NCI-H82 (cell line): ENCODE results near the gene COL11A1.
"Not testable (repeated sequence)": the region's sequence is repeated elsewhere in the genome, so short reads cannot be mapped to it uniquely, and the experiment has no call there.

ENCODE experiments used
- DNase-seq: peaks from one replicate; lab custom pipeline; 2025; lab: John Stamatoyannopoulos, UW

Gene COL11A1

DNA sequence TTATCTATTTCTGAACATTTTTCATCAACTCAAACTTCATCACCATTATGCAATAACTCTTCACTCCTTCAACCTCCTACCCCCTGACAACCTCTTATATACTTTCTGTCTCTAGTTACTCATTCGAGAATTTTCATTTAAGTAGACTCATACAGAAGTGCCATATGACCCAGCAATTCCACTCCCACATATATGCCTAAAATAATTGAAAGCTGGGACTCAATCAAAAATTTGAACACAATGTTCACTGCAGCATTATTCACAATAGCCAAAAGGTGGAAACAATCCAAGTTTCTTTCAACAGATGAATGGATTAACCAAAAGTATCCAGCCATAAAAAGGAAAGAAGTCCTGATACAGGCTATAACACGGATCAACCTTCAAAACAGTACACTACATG, 24.1 kb downstream of the COL11A1 start:
- DNase-seq, result no peak

DNA sequence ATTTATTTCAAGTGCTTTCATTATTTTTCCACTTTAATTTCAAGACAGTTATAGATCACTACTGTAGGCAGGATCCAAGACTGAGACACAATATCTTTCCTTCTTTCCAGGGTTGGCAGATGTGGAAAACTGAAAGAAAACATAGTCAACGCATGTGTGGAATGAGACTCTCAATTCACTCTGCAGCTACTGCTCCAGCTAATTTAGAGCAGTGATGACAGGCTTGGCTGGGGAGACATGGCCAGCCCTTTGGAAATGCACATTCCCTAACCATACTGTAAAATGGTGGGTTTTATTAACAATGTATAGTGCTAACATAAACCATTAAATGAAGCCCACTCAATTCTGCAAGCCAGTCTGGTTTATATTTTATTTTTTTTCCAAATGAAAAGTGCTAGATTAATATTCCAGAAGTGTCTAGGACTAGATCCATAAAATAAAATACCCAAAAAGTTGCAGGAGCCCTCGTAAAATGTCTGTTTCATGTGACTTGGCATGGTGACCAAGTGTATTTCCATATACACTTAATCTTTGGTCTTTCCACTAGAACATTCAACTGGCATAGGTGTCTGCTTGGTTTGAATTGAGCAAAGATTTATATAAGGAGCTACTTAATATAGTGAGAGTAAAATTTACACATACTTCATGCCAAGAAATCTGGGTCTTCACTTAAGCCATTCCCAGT, 32.9 kb downstream of the COL11A1 start:
- DNase-seq, result no peak

- no peak for DNase-seq
Observed at GRCh38 chr1:103074224-103074623, 34.1 kb downstream of the COL11A1 start.

GRCh38 chr1:103069201-103069600, 39.1 kb downstream of the COL11A1 start:
- no peak for DNase-seq

DNA sequence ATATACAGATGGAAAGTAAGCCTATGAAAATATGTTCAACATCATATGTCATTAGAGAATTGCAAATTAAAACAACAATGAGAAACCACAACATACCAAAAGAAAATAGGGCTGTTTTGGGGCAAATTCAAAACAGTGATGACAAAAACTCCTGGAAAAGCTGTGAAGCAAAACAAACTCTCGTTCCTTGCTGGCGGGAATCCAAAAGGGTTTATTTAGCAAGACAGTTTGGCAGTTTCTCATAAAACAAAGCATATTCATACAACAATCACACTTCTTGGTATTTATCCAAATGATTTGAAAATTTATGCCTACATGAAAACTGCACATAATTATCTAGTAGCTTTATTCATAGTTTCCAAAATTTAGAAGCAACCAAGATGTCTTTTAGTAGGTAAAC, 44.4 kb downstream of the COL11A1 start:
- DNase-seq, result no peak

DNA sequence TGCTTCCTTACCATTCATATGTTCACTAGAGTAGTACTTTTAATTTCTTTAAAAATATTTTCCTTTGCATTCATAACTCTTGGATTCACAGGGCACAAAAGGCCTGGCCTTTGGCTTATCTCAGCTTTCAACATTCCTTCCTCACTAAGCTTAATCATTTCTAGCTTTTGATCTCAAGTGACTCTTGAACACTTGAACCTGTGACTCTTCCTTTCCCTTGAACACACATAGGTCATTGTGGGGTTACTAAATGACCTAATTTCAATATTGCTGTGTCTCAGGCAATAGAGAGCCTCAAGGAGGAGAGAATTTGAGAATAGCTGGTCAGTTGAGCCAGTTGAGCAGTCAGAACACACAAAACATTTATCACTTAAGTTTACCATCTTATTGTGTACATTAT, 49.9 kb downstream of the COL11A1 start:
- DNase-seq, result no peak

- no peak for DNase-seq
Observed at GRCh38 chr1:103056423-103056822, 51.9 kb downstream of the COL11A1 start.

- DNase-seq, result not testable (repeated sequence)
Observed at GRCh38 chr1:103028110-103028509, 80.2 kb downstream of the COL11A1 start.

DNA sequence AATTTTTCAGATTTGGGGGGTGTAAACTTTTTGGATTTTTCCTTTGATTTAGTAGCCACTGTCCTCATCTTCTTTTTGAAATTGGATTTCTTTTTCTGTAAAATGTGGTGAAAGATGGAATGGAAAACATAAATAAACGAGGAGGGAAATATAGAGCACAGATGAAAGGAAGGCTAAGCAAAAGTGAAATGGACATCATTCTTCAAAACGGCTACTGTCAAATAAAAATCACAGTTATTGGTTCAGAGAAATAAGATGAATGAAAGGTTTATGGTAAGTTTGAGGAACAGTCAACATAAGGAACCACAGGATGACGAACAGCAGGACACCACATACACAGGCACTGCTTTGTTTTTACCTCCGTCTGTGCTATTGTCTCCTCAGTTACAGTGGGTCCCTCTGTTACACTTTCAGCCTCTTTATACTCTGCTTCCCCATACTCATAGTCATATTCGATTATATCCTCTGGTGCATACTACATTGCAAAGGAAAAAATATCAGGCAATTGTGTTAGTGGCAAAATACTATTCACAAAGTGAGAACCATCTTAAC, 82.4 kb downstream of the COL11A1 start:
- peak; percentile 32 for DNase-seq

GRCh38 chr1:103024051-103024450, 84.3 kb downstream of the COL11A1 start:
- DNase-seq, result peak; percentile 43

GRCh38 chr1:103002005-103002404, 106.3 kb downstream of the COL11A1 start:
- DNase-seq, result no peak

DNA sequence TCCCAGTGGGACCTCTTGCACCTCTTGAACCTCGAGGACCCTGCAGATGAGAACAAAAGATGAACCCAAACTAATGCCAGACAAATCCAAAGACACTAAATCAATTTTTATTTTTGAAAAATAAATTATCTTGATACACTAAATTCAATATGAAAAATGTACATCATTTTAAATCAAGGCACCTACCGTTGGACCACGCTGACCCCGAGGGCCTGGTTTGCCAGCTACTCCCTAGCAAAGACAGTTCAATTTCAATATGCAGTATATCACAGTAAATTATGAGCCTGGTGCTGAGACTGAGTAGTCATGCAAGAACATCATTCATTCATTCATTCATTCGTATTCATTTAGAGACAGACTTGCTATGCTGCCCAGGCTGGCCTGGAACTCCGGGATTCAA, 129.4 kb downstream of the COL11A1 start:
- DNase-seq, result no peak

GRCh38 chr1:102977292-102977691, 131.0 kb downstream of the COL11A1 start:
- no peak for DNase-seq

DNA sequence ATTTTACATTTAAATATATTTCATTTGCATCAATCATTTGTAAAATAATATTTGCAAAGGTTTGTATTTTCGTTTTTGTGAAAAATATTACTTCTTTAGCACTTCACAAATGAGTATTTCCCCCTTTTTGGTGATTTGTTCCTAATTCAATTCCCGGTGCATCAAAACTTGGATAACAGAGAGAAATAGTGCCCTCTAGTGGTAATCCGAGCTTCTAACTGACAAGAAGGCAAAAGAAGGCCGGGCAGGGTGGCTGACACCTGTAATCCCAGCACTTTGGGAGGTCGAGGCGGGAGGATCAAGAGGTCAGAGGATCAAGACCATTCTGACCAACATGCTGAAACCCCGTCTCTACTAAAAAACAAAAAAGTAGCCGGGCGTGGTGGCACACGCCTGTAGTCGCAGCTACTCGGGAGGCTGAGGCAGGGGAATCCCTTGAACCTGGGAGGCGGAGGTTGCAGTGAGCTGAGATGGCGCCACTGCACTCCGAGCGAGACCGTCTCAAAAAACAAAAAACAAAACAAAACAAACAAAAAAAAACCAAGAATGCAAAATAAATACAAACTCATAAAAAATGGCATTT, 137.7 kb downstream of the COL11A1 start:
- DNase-seq, result peak; percentile 89

DNA sequence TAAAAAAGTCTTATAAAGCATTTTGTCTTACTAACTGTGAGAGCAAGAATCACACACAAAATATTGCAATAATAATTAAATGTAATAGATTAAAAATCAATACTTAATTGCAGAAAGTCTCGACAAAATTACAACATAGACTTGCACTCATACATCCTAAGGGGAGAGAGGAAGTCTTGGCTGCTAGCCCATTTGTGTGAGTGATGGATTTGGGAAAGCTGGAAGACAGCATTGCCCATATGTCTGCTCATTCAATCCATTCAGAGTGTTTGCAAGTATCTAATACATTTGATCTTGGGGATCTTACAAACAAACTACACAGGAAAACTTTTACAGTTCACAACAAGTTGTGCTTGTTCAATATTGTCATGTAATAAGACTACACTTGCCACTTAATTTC, 140.5 kb downstream of the COL11A1 start:
- peak; percentile 17 for DNase-seq

- DNase-seq, result no peak
Observed at GRCh38 chr1:102961549-102961948, 146.8 kb downstream of the COL11A1 start.

DNA sequence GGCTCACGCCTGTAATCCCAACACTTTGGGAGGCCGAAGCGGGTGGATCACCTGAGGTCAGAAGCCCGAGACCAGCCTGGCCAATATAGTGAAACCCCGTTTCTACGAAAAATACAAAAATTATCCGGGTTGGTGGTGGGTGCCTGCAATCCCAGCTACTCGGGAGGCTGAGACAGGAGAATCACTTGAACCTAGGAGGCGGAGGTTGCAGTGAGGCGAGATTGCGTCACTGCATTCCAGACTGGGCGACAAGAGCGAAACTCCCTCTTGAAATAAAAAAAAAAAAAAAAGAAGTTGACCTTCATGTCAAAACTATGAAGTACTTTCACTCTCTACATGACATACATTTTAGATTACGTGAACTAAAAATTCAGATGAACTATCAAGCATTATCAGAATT, 153.7 kb downstream of the COL11A1 start:
- no peak for DNase-seq

DNA sequence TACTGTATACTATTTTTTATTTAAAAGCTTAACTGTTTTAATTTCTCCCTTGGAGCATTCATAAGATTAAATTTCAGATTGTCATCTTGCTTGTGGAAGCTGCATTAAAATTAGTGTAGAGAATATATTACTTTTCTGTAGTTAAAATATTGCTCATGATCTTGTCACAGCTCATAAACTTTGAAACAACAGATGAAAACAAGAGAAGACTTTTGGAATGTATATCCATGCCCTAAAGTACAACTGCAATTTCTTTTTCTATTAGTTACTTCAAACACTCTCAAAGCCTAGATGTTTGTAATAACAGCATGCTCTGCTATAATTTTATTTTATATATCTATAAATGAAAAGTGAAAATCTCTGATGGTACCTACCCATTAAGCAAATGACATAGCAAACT, 155.9 kb downstream of the COL11A1 start:
- DNase-seq, result no peak

GRCh38 chr1:102942324-102942723, 166.0 kb downstream of the COL11A1 start:
- DNase-seq, result no peak

DNA sequence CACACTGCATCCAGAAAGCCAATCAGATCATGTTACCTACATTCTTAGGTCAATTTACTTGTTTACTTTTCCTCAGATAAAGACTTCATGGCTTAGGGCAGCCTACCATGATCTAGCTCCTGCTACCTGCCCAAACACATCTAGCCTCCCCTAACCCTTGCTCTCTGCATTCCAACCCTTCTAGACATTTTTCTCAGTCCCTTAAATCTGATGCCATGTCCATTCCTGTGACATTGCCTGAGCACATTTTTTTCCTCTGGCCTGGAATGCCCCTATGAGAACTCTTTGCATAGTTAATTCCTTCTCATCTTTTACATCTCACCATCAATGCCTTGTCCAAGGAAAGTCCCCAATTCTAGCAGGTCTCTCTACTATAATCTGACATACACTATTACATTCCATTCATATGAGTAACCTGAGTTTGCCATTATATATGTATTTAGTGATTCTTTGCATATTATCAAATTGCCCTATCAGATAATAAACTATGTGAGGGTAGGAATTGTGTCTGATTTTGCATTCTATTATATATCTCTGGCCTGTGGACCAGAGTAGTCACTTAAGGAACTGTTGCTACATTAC, 166.9 kb downstream of the COL11A1 start:
- no peak for DNase-seq

DNA sequence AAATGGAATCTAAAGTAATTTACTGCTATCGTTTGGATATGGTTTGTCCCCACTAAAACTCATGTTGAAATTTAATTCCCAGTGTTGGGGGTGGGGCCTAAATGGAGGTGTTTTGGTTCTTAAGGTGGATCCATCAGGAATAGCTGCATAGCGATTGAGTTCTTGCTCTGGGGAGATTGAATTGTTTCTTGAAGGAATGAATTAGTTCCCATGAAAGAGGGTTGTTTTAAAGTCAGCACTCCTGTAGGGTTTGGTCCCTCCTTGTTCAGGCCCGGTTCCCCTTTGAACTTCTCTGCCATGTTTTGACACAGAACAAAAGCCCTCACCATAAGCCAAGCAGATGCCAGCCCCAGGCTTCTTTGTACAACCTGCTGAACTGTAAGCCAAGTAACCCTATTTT, 170.9 kb downstream of the COL11A1 start:
- DNase-seq, result no peak

- DNase-seq, result not testable (repeated sequence)
Observed at GRCh38 chr1:102933362-102933761, 175.0 kb downstream of the COL11A1 start.

DNA sequence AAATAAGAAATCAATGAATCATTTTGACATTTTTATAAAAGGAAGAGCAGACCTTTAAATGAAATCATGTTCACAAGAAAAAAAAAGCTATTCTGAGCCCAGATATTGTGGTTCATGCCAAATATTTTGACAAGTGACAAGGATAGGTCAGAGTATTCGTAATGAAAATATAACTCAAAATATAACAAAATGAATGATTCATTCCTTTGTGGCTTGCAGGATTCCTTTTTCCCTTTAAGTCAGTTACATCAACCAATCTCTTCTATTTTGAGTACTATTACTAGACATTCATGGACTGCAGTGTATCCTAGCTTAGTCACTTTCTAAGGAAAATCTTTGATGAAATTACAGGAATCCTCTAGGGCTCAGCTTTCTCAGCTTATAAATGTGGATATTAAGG, 188.7 kb downstream of the COL11A1 start:
- DNase-seq, result no peak
